ENCODE measurements around the gene HPN. TPM values are rescaled to one million over a fixed set of nuclear protein-coding genes. Genes with fewer than 3 reads are reported as not detected.
A peak's percentile ranks its signal among the peaks of the same experiment; 100 is the strongest.

Gene HPN
- total RNA-seq, 1 experiment from 2014 or later = 10.6 TPM

GRCh38 chr19:35108730-35109129, 67.2 kb downstream of the HPN start:
- Histone ChIP-seq H3K79me2 (ENCODE audit: insufficient read depth, low read length) (no peaks in the 10 kb centered on the region), H3K23ac (ENCODE audit: insufficient read length, low read depth, low read length) (no peak overlapping the region), H3K9me3 (ENCODE audit: control insufficient read depth, low read depth, low read length) (no peaks in the 10 kb centered on the region), H2BK20ac (ENCODE audit: low read depth, low read length, poor library complexity, severe bottlenecking) (no peak overlapping the region), H4K8ac (replicated peaks; ENCODE audit: insufficient read length, low read depth, low read length) (no peak overlapping the region), H3K56ac (ENCODE audit: insufficient read length, low read depth, low read length) (no peak overlapping the region), H3K14ac (ENCODE audit: insufficient read depth, low read length) (no peak overlapping the region), H2BK5ac (ENCODE audit: insufficient read length, low read length) (no peak overlapping the region), H2AFZ (ENCODE audit: low read length) (no peak overlapping the region), H3K79me1 (ENCODE audit: insufficient read depth, low read depth, low read length, poor library complexity, severe bottlenecking) (no peaks in the 10 kb centered on the region), H2BK120ac (ENCODE audit: low read depth, low read length, poor library complexity, severe bottlenecking) (no peak overlapping the region), H2BK15ac (ENCODE audit: low read depth, low read length) (no peak overlapping the region), H3K27me3 (ENCODE audit: insufficient read depth, low read length) (no peaks in the 10 kb centered on the region), H3K27ac (ENCODE audit: insufficient read length, low read depth, low read length) (no peak overlapping the region), H4K91ac (ENCODE audit: insufficient read length, low read depth, low read length) (no peak overlapping the region), H2AK5ac (ENCODE audit: insufficient read length, low read length) (no peak overlapping the region), H3K4me1 (ENCODE audit: insufficient read depth, low read length) (no peaks in the 10 kb centered on the region), H3K9ac (ENCODE audit: extremely low read depth, insufficient read length, low read length) (no peak overlapping the region), H3K4ac (ENCODE audit: low read depth, low read length) (no peak overlapping the region), H3K23me2 (ENCODE audit: insufficient read length, low read depth, low read length, poor library complexity, severe bottlenecking) (no peaks in the 10 kb centered on the region), H4K5ac (ENCODE audit: insufficient read length, low read depth, low read length) (no peak overlapping the region), H3K18ac (ENCODE audit: insufficient read length, low read depth, low read length) (no peak overlapping the region), H3K4me2 (ENCODE audit: insufficient read depth, insufficient read length, low read length) (no peak overlapping the region), H2BK12ac (ENCODE audit: insufficient read length, low read depth, low read length) (no peak overlapping the region), H4K20me1 (ENCODE audit: control insufficient read depth, insufficient read depth, insufficient read length) (peaks cover 7% of the 10 kb centered on the region), H3T11ph (ENCODE audit: low read length) (no peak overlapping the region)
- Mint-ChIP-seq H3K4me3 (no peak overlapping the region), H3K27me3 (ENCODE audit: low read depth) (peaks cover 1% of the 10 kb centered on the region; the same call in 1 of the 2 replicates), H3K4me1 (peaks cover 7 to 20% of the 10 kb centered on the region in 2 experiments), H3K27ac (peak overlapping the region in 1 of 3 experiments; percentile 86; a peak in 2 of 7 replicates), H3K9me3 (peaks cover 0 to 6% of the 10 kb centered on the region in 2 experiments; a peak in 3 of 5 replicates), H3K36me3 (ENCODE audit: insufficient read depth in 1 of 3, low read depth in 3 of 3) (peaks cover 0 to 2% (median 0%) of the 10 kb centered on the region in 3 experiments; a peak in 3 of 7 replicates)
- DNase-seq = no peak
- WGBS (ENCODE audit: extremely low coverage, insufficient read length, low lambda C conversion rate) = no CpG with 5 or more reads among the region's 11 CpGs
- no peak for TF ChIP-seq CTCF (conservative IDR thresholded peaks at IDR 0.05)

Measured in H9 (cell line).